AG04450 (cell line): ENCODE measurements around the gene TRIM66. TPM values are rescaled to one million over a fixed set of nuclear protein-coding genes. Genes with fewer than 3 reads are reported as not detected.

Source experiments
- CTCF ChIA-PET: fragments of 300-600, 350-600 bp; formaldehyde crosslinking; extraction: SDS; loops from one replicate; lab custom pipeline; 2022; ENCODE audit warnings: antibody characterized with exemption, inconsistent platforms; lab: Charles Lee
- POLR2A ChIA-PET: fragments of 350-600 bp; formaldehyde crosslinking; extraction: SDS; loops from one replicate; lab custom pipeline; 2021; ENCODE audit warnings: antibody characterized with exemption, inconsistent platforms; lab: Yijun Ruan, JAX
- DNase-seq: peaks from one replicate; pipeline ENCODE4 v3.0.0-alpha.2; 2011; ENCODE audit warnings: low read depth, low spot score
- H3K27ac ChIP-seq: one replicate; pipeline ENCODE4 v1.5.1; 2012; ENCODE audit warnings: low read depth, low read length, control low read depth
- H3K27me3 ChIP-seq: one replicate; pipeline ENCODE4 v1.6.0; 2012; ENCODE audit warnings: low read length; ENCODE audit not compliant: control insufficient read depth, insufficient read depth
- H3K4me3 ChIP-seq: 2 replicates; pipeline ENCODE4 v1.5.1; 2011; ENCODE audit warnings: mild to moderate bottlenecking, low read depth, low read length, control low read depth
- H3K9me3 ChIP-seq: 2 replicates; pipeline ENCODE4 v1.5.1; 2012; ENCODE audit warnings: low read length; ENCODE audit not compliant: control insufficient read depth, insufficient read depth
- CTCF ChIP-seq: IDR thresholded peaks from 2 replicates; pipeline ENCODE4 v1.5.1; 2011; ENCODE audit warnings: low read depth, low read length, control low read depth, inconsistent platforms
- polyA plus RNA-seq: library from polyadenylated mRNA; depleted of rRNA; stranded (reverse); fragments of >200 nt; gene quantifications from 2 replicates; pipeline ENCODE4 v1.2.3, GENCODE V29; 2011

Gene TRIM66
- polyA plus RNA-seq, 1 experiment: 6.3 TPM

- Histone ChIP-seq H3K27ac (no peak overlapping the region), H3K9me3 (no peaks in the 10 kb centered on the region), H3K27me3 (no peaks in the 10 kb centered on the region), H3K4me3 (no peak overlapping the region)
- CTCF ChIA-PET: no interaction called here
- no peak for DNase-seq
- POLR2A ChIA-PET: no interaction called here
- no peak for TF ChIP-seq CTCF
Observed at GRCh38 chr11:8656291-8656690, 26.2 kb downstream of the TRIM66 start.

GRCh38 chr11:8654503-8654902 is 28.0 kb downstream of the TRIM66 start:
- no peak overlapping the region for H3K4me3 ChIP-seq
- no peak for DNase-seq
- no peaks in the 10 kb centered on the region for H3K27me3 ChIP-seq
- CTCF ChIA-PET: no interaction called here
- no peak for TF ChIP-seq CTCF
- H3K9me3 ChIP-seq: no peaks in the 10 kb centered on the region
- POLR2A ChIA-PET: no interaction called here
- H3K27ac ChIP-seq: no peak overlapping the region

GRCh38 chr11:8652140-8652539 is 30.3 kb downstream of the TRIM66 start:
- peak overlapping the region; percentile 59 for H3K27ac ChIP-seq
- TF ChIP-seq CTCF: no peak
- CTCF ChIA-PET: no interaction called here
- no peak overlapping the region for H3K4me3 ChIP-seq
- no peaks in the 10 kb centered on the region for H3K27me3 ChIP-seq
- no peaks in the 10 kb centered on the region for H3K9me3 ChIP-seq
- POLR2A ChIA-PET: interaction anchor here (0.7 to 1.4 kb wide), 4 partner anchors 19 to 48 kb away, joined by 3 to 5 read pairs (median 4); partner anchors contain the start of gene RPL27A
- peak; percentile 93 for DNase-seq

GRCh38 chr11:8650401-8650990 is 32.0 kb downstream of the TRIM66 start:
- Histone ChIP-seq H3K9me3 (no peaks in the 10 kb centered on the region), H3K27ac (no peak overlapping the region), H3K27me3 (no peaks in the 10 kb centered on the region), H3K4me3 (no peak overlapping the region)
- DNase-seq: no peak
- no peak for TF ChIP-seq CTCF
- ChIA-PET POLR2A (no interaction called here), CTCF (no interaction called here)

- ChIA-PET POLR2A (interaction anchor here (0.7 kb wide), 1 partner anchor 33 kb away, joined by 3 read pairs; the partner anchor contains the start of genes RPL27A and TRIM66), CTCF (interaction anchor here (0.9 to 1.1 kb wide), 2 partner anchors 8 to 10 kb away, joined by 3 read pairs; no protein-coding TSS in a partner anchor)
- H3K4me3 ChIP-seq: no peak overlapping the region
- no peaks in the 10 kb centered on the region for H3K27me3 ChIP-seq
- H3K9me3 ChIP-seq: no peaks in the 10 kb centered on the region
- peak; percentile 7 for DNase-seq
- peak overlapping the region; percentile 11 for H3K27ac ChIP-seq
- TF ChIP-seq CTCF: no peak
Observed at GRCh38 chr11:8649361-8649760, 33.1 kb downstream of the TRIM66 start.
